ENCODE measurements around the gene TRPC4.

The TRPC4 gene

DNA sequence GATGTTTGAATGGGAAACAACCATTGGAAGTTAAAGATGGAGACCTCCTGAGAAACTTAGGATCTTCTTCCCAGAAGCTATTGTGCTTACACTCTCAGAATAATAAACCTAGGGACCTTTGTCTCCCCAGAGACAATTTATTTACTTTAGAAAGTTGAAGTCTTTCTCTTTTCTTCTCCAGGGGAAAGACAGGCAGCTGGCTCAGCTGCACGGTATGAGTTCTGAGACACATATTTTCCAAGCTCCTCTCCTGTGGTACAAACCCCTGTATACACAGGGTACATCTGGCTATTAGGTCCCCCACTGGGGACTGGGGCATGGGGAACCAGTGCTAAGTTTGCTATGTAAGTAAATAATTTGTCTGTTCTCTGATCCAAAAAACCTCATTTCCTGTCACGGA, 203.5 kb downstream of the TRPC4 start:
- no peaks in the 10 kb centered on the region for H3K4me1 Mint-ChIP-seq
- DNase-seq (no peak), ATAC-seq (no peak)
- H3K9me3 Mint-ChIP-seq = peaks cover 12 to 15% of the 10 kb centered on the region in 2 donors
- no peak overlapping the region for H3K27ac Mint-ChIP-seq
- no peaks in the 10 kb centered on the region for H3K27me3 Mint-ChIP-seq
- H3K4me3 Mint-ChIP-seq = no peak overlapping the region

DNA sequence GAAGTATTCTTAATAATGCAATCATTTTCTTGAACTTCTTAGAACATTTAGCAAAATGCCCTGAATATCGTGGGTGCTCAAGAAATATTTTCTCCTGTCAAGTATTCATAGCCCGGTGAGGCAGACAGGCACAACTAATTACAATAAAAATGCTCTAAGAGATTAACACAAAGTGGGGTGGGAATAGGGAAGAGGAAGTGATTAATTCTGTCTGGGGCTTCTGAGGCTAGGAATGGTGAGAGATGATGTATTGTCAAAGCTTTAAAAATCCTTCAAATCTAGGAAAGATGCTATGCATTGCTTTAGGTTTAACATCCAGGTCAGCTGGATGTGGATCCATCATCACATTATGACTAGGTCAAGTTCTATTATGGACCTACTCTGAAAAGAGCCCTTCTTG, 204.2 kb downstream of the TRPC4 start:
- Mint-ChIP-seq H3K27ac (no peak overlapping the region), H3K4me1 (no peaks in the 10 kb centered on the region), H3K27me3 (no peaks in the 10 kb centered on the region), H3K9me3 (peaks cover 10 to 12% of the 10 kb centered on the region in 2 donors), H3K4me3 (no peak overlapping the region)
- no peak for ATAC-seq
- DNase-seq = no peak

DNA sequence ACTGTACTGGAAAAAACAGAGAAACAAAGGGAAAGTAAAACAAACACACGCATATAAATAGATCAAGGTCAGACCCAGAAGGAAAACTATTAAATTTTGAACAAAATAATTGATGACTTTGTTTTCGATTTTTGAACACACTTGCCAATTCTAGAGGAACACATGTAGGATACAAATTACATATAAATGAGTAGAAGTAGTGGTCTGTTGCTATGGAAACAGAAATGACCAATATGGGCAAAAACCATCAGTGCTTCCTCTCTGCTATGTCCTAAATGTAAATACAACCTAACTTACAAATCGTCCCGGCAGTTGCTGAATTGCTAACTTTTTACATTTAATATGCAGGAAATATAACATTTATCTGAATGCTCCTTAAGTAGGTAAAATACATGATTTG, 205.8 kb downstream of the TRPC4 start:
- H3K4me1 Mint-ChIP-seq = no peaks in the 10 kb centered on the region
- DNase-seq = no peak
- no peaks in the 10 kb centered on the region for H3K27me3 Mint-ChIP-seq
- ATAC-seq = no peak
- H3K4me3 Mint-ChIP-seq = no peak overlapping the region
- H3K27ac Mint-ChIP-seq = no peak overlapping the region
- peaks cover 10 to 12% of the 10 kb centered on the region in 2 donors for H3K9me3 Mint-ChIP-seq

DNA sequence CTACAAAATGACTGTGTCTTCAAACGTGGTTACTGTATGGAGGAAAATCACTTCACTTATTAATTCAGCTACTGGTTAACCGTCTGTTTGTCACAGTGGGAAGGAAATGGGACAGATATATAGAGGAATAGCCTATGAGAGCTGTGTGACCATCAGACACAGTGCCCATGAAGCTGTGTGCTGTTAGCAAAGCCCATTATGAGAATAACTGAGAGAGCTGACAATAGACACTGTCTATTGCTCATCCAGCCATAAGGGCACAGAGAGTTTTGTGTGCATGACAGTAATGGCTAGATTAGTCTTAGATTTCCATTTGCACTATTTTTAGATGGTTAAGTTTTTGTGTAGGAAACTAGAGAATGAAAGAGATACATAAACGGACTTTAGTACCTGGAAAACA, 206.9 kb downstream of the TRPC4 start:
- H3K4me3 Mint-ChIP-seq = no peak overlapping the region
- no peaks in the 10 kb centered on the region for H3K27me3 Mint-ChIP-seq
- no peak overlapping the region for H3K27ac Mint-ChIP-seq
- peaks cover 7 to 11% of the 10 kb centered on the region in 2 donors for H3K9me3 Mint-ChIP-seq
- DNase-seq (no peak), ATAC-seq (no peak)
- H3K4me1 Mint-ChIP-seq = no peaks in the 10 kb centered on the region

DNA sequence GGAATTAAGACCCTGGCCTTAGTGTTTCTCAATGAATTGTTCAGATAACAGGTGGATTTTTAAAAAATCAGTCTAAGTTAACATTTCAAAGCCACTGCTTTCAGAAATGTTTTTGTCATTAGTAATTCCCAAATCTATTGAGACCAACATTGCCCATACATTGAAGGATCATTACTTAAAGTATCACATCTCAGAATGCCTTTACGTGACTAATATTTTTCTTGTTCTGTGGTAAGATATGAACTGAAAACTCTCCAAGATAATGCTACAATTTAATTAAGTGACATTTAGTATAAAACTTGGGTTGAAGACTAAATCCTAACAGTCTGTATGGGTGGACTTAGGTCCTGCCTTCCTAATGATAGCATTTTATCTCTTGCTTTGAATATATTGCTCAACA, 211.6 kb downstream of the TRPC4 start:
- Mint-ChIP-seq H3K27ac (no peak overlapping the region), H3K27me3 (no peaks in the 10 kb centered on the region), H3K4me1 (no peaks in the 10 kb centered on the region), H3K9me3 (no peaks in the 10 kb centered on the region), H3K4me3 (no peak overlapping the region)
- DNase-seq (no peak), ATAC-seq (no peak)

DNA sequence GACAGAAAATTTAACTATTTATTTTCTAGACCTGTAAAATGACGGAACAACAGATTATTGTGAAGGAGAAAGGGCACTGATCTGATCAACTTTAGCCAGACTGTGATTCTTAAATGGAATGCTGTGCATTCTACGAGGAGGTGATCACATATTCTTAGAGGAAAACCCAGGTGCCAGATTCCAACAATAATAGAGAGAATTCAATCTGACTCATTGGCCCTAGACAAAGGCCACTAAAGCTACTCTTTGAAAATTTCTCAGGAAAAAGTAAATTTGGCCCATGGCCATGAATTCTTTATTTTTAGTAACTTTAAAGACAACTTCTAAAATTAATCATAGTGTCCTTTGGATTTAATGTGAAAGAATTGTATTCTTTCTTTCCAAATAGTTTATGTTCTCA, 212.4 kb downstream of the TRPC4 start:
- no peak for DNase-seq
- Mint-ChIP-seq H3K9me3 (no peaks in the 10 kb centered on the region), H3K27me3 (no peaks in the 10 kb centered on the region), H3K4me3 (no peak overlapping the region), H3K4me1 (no peaks in the 10 kb centered on the region), H3K27ac (no peak overlapping the region)
- ATAC-seq = no peak

DNA sequence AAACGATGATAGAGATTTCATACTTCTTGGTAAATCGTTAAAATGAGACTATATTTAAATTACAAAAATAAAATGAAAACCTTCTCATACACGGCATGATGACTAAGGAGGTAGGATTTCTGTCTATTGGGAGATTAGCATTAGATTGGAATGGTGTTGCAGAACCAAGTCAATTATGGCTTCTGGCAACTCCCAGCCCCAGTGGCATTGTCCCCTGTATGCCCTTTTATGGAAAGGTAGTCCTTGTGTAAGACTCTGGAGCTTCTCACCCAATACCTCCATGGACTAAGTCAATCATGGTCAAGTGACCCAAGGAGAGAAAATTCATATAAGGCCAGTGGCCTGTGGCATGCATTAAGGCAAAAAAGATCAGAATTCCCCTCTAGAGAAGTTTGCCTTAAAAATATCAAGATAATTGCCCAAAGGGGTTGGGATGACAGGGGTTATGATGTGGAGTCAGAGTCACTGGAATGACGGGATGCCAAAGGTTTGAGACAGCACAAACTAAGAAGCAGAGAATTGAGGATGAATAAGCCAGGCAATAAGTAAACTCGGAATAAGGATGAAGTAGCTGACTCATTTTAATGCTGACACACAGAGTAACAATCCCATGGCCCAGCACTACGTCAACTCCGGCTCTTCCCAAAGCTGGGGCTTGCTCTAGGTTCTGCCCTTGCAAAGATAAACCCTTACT, 213.2 kb downstream of the TRPC4 start:
- DNase-seq (no peak), ATAC-seq (no peak)
- H3K9me3 Mint-ChIP-seq = no peaks in the 10 kb centered on the region
- no peak overlapping the region for H3K27ac Mint-ChIP-seq
- no peaks in the 10 kb centered on the region for H3K27me3 Mint-ChIP-seq
- no peaks in the 10 kb centered on the region for H3K4me1 Mint-ChIP-seq
- no peak overlapping the region for H3K4me3 Mint-ChIP-seq

DNA sequence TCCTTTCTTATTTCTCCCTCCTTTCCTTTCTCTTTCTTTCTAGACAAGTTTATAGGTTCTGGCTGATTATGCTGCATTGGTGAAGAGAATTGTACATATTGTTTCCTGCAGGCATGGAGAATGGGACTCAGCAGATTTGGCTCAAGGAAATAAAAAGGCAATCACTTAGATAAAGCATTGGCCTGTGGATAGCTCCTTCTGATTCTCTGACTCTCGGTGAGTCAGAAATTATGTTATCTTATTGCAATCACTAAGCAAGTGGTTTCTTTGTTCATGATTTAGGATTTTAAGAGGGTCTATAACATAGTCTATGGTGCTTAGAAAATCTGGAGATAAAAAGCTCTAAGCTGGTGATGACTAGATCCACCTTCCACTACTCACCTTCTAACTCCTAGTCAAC, 217.0 kb downstream of the TRPC4 start:
- no peak overlapping the region for H3K4me3 Mint-ChIP-seq
- H3K4me1 Mint-ChIP-seq = no peaks in the 10 kb centered on the region
- H3K9me3 Mint-ChIP-seq = no peaks in the 10 kb centered on the region

DNA sequence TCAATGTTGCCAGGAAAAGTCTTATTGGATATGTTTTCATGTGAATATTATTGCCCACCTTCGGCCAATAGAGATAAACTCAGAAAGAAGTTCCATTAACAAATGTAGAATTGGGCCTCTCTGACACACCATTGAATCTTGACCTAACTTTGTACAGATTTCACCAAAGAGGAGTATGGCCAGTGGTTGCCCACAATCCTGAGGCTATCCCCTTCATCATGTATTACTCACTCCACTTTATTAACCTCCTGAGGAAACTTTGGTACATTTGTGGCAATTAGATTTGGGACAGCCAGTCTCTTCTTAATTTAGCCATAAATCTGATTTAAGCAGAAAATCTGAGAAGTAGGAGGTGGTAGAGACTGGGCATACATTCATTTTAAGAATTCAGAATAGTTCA, 217.7 kb downstream of the TRPC4 start:
- Mint-ChIP-seq H3K27me3 (no peaks in the 10 kb centered on the region), H3K4me1 (no peaks in the 10 kb centered on the region), H3K27ac (no peak overlapping the region), H3K9me3 (no peaks in the 10 kb centered on the region), H3K4me3 (no peak overlapping the region)
- no peak for DNase-seq
- ATAC-seq = no peak

More for the DNA sequence above, 217.0 kb downstream of the TRPC4 start:
- H3K27me3 Mint-ChIP-seq = no peaks in the 10 kb centered on the region
- no peak for ATAC-seq
- no peak overlapping the region for H3K27ac Mint-ChIP-seq
- DNase-seq = no peak

DNA sequence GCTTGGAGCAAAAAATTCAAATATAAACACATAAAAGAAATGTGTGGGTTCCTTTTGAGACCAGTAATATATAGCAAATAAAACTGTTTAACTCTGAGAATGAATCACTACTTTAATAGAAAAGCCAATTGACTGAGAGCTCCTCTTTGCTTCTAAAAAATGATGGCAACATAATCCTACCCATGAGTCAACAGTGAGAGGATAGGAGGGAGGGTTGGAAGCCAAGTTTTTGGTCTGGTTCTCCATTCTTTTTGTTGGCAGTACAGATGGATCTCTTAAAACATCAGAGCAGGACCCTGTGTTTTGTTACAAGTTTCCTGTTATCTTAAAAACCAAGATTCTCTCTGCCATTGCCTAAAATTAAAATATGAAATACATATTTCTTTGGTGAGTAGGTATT, 221.0 kb downstream of the TRPC4 start:
- DNase-seq = no peak
- Mint-ChIP-seq H3K27ac (no peak overlapping the region), H3K4me1 (no peaks in the 10 kb centered on the region), H3K9me3 (no peaks in the 10 kb centered on the region), H3K27me3 (no peaks in the 10 kb centered on the region), H3K4me3 (no peak overlapping the region)
- no peak for ATAC-seq

DNA sequence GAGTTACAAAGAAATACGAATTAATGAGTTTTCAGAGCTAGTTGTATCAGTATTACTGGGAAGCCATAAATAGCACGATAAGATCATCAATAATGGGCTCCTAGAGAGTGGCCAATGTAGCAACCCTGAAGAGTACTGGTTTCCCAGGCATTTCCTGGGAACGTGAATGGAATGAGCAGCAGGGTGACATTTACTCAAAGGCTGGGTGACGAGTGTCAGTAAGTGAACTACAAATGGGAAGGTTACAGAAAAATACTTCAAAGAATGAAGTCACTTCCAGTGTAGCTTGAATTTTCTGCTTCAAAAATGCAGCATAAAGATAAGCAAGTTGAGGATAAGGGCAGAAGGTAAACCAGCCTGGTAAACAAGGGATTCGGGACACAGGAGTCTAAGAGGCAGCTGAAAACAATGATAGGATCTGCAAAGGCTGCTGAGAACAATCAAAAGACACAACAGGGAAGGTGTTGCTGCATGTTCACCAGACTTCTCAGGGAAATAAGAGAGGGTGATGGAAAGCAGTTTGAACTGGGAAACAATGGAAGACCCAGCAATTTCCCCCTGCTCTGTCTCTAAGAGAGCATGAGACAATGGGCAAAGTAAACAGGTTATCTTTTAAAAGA, 222.4 kb downstream of the TRPC4 start:
- ATAC-seq = no peak
- H3K9me3 Mint-ChIP-seq = peaks cover 0 to 5% of the 10 kb centered on the region in 2 donors
- H3K27ac Mint-ChIP-seq = no peak overlapping the region
- H3K27me3 Mint-ChIP-seq = no peaks in the 10 kb centered on the region
- no peak for DNase-seq
- H3K4me1 Mint-ChIP-seq = no peaks in the 10 kb centered on the region
- H3K4me3 Mint-ChIP-seq = no peak overlapping the region

DNA sequence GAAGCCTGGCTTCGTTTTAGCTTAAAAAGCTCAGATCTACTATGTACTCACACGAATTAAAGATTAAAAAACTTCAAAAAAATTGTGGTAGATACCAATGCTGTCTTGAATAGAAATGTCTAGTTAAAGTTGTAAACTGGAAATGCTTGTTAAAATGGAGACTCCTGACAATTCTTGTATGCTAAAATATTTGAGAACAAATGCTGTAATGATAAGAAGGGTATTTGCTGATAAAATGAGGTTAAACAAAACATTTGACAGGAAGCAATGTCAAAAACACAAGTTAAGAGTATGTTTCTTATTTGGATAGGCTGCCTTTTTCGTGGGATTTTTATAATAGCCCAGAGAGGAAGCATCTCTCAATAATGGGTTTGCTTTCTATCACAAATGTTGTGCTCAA, 223.0 kb downstream of the TRPC4 start:
- H3K4me3 Mint-ChIP-seq = no peak overlapping the region
- H3K4me1 Mint-ChIP-seq = no peaks in the 10 kb centered on the region
- H3K9me3 Mint-ChIP-seq = peaks cover 0 to 5% of the 10 kb centered on the region in 2 donors
- ATAC-seq = no peak
- no peak overlapping the region for H3K27ac Mint-ChIP-seq
- DNase-seq = no peak
- no peaks in the 10 kb centered on the region for H3K27me3 Mint-ChIP-seq

DNA sequence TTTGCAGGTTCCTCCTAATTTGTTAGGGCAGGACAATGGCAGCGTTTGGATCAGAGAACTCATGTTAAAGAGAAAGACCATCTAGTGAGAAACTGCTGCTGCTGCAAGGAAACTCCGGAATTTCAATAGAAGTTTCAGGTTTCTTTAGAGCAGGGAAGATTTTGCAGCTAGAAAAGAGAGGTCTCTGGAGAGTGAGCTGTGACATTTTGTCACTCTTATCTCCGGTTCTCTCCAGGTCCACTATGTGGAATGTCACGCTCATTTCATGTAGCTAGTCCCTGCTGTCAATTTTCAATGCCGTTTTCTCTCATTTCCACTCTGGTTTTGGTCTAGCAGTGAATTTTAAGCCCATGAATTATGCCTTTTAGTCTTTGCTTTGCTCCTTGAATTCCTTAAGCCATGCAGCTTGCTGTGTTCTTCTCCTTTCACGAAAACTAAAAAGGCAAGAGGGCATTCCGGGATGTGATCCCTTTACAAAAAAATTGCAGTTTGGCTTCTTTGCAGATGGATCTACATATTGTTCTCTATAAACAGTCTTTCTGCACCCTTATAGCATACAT, 224.3 kb downstream of the TRPC4 start:
- no peaks in the 10 kb centered on the region for H3K4me1 Mint-ChIP-seq
- no peaks in the 10 kb centered on the region for H3K27me3 Mint-ChIP-seq
- H3K27ac Mint-ChIP-seq = no peak overlapping the region
- peaks cover 0 to 5% of the 10 kb centered on the region in 2 donors for H3K9me3 Mint-ChIP-seq
- H3K4me3 Mint-ChIP-seq = no peak overlapping the region
- no peak for ATAC-seq
- DNase-seq = no peak

DNA sequence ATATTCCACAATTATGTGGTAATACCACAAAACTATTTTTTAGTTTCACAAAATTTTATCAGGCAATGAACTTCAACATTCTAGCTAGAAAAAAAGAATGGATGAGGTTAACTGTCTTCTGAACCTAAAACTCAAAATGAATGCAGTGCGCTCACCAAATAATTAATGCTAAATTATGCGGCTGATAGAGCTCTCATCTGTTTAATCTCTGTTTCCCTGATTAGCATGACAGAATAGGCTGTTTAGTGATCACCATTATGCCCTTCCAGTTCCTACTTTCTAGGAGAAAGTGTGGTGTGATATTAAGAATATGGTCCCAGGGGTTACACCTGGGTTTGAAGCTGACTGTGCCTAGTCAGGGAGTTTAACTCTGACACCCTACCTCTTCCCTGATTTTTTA, 228.2 kb downstream of the TRPC4 start:
- H3K9me3 Mint-ChIP-seq = peaks cover 0 to 5% of the 10 kb centered on the region in 2 donors
- no peak for DNase-seq
- no peak overlapping the region for H3K27ac Mint-ChIP-seq
- no peaks in the 10 kb centered on the region for H3K4me1 Mint-ChIP-seq
- no peaks in the 10 kb centered on the region for H3K27me3 Mint-ChIP-seq
- no peak overlapping the region for H3K4me3 Mint-ChIP-seq
- no peak for ATAC-seq

DNA sequence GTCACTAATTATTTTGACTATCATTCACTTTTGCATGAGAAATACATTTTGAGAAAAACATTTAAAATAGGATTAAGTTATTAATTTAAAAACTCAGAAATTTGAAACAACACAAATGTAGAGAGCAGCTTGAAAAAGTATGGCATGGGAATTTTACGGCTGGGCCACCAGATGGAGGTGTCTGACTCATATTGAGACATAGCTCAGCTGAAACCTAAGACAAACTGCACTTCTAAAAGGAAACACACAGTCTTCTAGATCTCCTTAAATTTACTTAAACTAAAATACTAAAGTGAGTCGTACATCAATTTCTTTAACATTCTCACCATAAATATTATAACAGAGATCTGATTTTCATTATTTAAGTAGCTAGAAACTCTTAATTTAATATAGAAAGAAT, 229.1 kb downstream of the TRPC4 start:
- Mint-ChIP-seq H3K4me3 (no peak overlapping the region), H3K4me1 (no peaks in the 10 kb centered on the region), H3K9me3 (peaks cover 0 to 5% of the 10 kb centered on the region in 2 donors), H3K27me3 (no peaks in the 10 kb centered on the region), H3K27ac (no peak overlapping the region)
- ATAC-seq = no peak
- no peak for DNase-seq

DNA sequence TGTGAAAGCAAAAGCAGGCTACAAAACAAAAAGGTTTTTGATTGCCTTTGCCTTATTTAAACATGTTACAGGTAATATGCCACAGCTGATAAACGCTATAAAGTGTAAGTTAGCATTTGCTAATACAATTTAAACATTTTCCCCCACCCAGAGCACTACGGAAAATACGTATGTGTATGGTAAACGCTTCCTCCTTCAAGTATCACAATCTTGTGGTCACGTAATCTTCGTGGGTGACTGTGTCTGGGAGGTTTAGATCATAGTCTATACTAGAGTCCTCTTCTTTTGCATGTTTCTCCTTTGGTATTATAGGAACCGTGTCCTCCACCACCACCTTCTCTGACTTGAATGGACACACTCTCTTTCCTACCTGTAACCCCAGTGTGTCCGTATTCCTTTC, 232.9 kb downstream of the TRPC4 start:
- no peaks in the 10 kb centered on the region for H3K4me1 Mint-ChIP-seq
- no peak for DNase-seq
- ATAC-seq = no peak
- no peak overlapping the region for H3K27ac Mint-ChIP-seq
- H3K4me3 Mint-ChIP-seq = no peak overlapping the region
- no peaks in the 10 kb centered on the region for H3K27me3 Mint-ChIP-seq
- no peaks in the 10 kb centered on the region for H3K9me3 Mint-ChIP-seq

DNA sequence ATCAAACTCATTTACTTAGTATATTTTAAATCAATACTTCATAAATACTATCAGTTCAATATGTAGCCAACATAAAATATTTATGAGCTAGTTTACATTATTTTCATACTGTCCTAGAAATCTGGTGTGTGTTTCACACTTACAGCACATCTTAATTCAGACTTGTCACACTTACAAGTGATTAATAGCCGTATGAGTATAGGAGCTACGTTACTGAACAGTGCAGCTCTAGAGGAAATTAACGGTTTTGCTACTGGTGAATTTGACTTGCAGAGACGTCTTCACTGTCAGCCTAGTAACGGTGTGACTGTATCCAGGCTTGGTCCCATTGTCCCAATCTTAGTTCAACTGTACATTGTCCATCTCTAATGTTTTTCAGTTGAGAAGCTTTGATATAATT, 237.3 kb downstream of the TRPC4 start:
- ATAC-seq (no peak), DNase-seq (no peak)
- no peaks in the 10 kb centered on the region for H3K27me3 Mint-ChIP-seq
- no peak overlapping the region for H3K27ac Mint-ChIP-seq
- H3K4me3 Mint-ChIP-seq = no peak overlapping the region
- H3K9me3 Mint-ChIP-seq = no peaks in the 10 kb centered on the region
- H3K4me1 Mint-ChIP-seq = no peaks in the 10 kb centered on the region

Data from stimulated activated naive CD8-positive, alpha-beta T cell treated with anti-CD3 and anti-CD28 coated beads, Interleukin-15, amount 100 ng/mL, for 72 hours (primary cell).